OCI-LY7 (cell line): ENCODE measurements around the gene E2F8. TPM values are rescaled to one million over a fixed set of nuclear protein-coding genes. Genes with fewer than 3 reads are reported as not detected.

Source experiments
- BruUV-seq: library from RNA; stranded (reverse); fragments of 400-500 nt; replicated peaks from 2 replicates; lab custom pipeline; 2021; lab: Mats Ljungman, UMichigan
- CTCF ChIA-PET: fragments of 300-600 bp; sonication (Branson Sonifier 250); formaldehyde crosslinking; loops from one replicate; lab custom pipeline; 2022; ENCODE audit warnings: antibody characterized with exemption; ENCODE audit not compliant: unreplicated experiment; lab: Charles Lee
- POLR2A ChIA-PET: fragments of 300-600 bp; sonication (Branson Sonifier 250); formaldehyde crosslinking; loops from one replicate; lab custom pipeline; 2022; ENCODE audit warnings: antibody characterized with exemption; lab: Charles Lee
- DNase-seq: peaks from one replicate; pipeline ENCODE4 v3.0.0-alpha.2; 2015; ENCODE audit warnings: low spot score
- H2AFZ ChIP-seq: fragments of 200-600 bp; sonication (generic), shearing (Covaris generic); 2 replicates; pipeline ENCODE4 v1.6.1; 2014; ENCODE audit warnings: mild to moderate bottlenecking, antibody characterized with exemption, low read length, moderate library complexity
- H3K27ac ChIP-seq: fragments of 200-600 bp; sonication (generic); 2 replicates; pipeline ENCODE4 v1.5.1; 2014; ENCODE audit warnings: mixed run types, low read depth, mild to moderate bottlenecking, moderate library complexity, low read length, inconsistent platforms; ENCODE audit not compliant: poor library complexity, severe bottlenecking
- H3K36me3 ChIP-seq: fragments of 200-600 bp; sonication (generic); 2 replicates; pipeline ENCODE4 v1.6.1; 2014; ENCODE audit warnings: mild to moderate bottlenecking, antibody characterized with exemption, low read length, moderate library complexity, mixed read lengths; ENCODE audit not compliant: insufficient read depth
- H3K4me1 ChIP-seq: fragments of 200-600 bp; sonication (generic); 2 replicates; pipeline ENCODE4 v1.5.1; 2014; ENCODE audit warnings: mild to moderate bottlenecking, low read length; ENCODE audit not compliant: insufficient read depth, poor library complexity, severe bottlenecking
- H3K4me2 ChIP-seq: fragments of 200-600 bp; sonication (generic); 2 replicates; pipeline ENCODE4 v1.6.1; 2014; ENCODE audit warnings: mild to moderate bottlenecking, low read length
- H3K4me3 ChIP-seq: fragments of 200-600 bp; sonication (generic); 2 replicates; pipeline ENCODE4 v1.5.1; 2014; ENCODE audit warnings: mild to moderate bottlenecking, low read depth, low read length; ENCODE audit not compliant: poor library complexity, severe bottlenecking
- H3K79me2 ChIP-seq: fragments of 200-600 bp; sonication (generic); 2 replicates; pipeline ENCODE4 v1.6.1; 2016; ENCODE audit warnings: low read depth, mild to moderate bottlenecking, low read length, moderate library complexity, mixed read lengths; ENCODE audit not compliant: insufficient read depth
- H3K9me2 ChIP-seq: fragments of 200-600 bp; sonication (generic); 2 replicates; pipeline ENCODE4 v1.6.1; 2016; ENCODE audit warnings: mild to moderate bottlenecking, low read length, mixed read lengths; ENCODE audit not compliant: insufficient read depth
- H3K9me3 ChIP-seq: fragments of 200-600 bp; sonication (generic); 2 replicates; pipeline ENCODE4 v1.6.1; 2014; ENCODE audit warnings: mild to moderate bottlenecking, mixed run types, low read length, mixed read lengths
- H4K20me1 ChIP-seq: fragments of 200-600 bp; sonication (generic); 2 replicates; pipeline ENCODE4 v1.6.1; 2014; ENCODE audit warnings: mild to moderate bottlenecking, antibody characterized with exemption, low read length, moderate library complexity, mixed read lengths; ENCODE audit not compliant: insufficient read depth
- CTCF ChIP-seq: fragments of 200-600 bp; sonication (generic); conservative IDR thresholded peaks from 2 replicates; pipeline ENCODE4 v1.5.1; 2014; ENCODE audit warnings: mild to moderate bottlenecking, antibody characterized with exemption, low read length, moderate library complexity, mixed read lengths
- EZH2phosphoT487 ChIP-seq: fragments of 200-600 bp; sonication (generic); IDR thresholded peaks from 2 replicates; pipeline ENCODE4 v1.6.1; 2018; ENCODE audit warnings: low read depth, borderline replicate concordance, mild to moderate bottlenecking, mixed run types, antibody characterized with exemption, low read length, moderate library complexity, mixed read lengths
- intact Hi-C: fragments of 100-400 bp; cut with micrococcal nuclease; formaldehyde crosslinking; loops from one replicate; pipeline ENCODE4 v1.10.0; 2022; ENCODE audit not compliant: unreplicated experiment
- total RNA-seq, 2 experiments: library from RNA; depleted of rRNA in 1 of 2; stranded (reverse); fragments of >200 nt in 1 of 2; shearing (Covaris generic) in 1 of 2; gene quantifications; 2 replicates each; pipeline ENCODE4 v1.2.3, GENCODE V29; 2014 to 2022

E2F8 gene
- total RNA-seq, 2 experiments from 2014 or later, result 29.3 to 55.7 TPM

GRCh38 chr11:19191530-19192169, 49.1 kb downstream of the E2F8 start:
- BruUV-seq, result no TSS peak
- ChIA-PET POLR2A (no interaction called here), CTCF (interaction anchor here (0.5 kb wide), 1 partner anchor 158 kb away, joined by 3 read pairs; no protein-coding TSS in a partner anchor)
- no peak overlapping the region for H3K27ac ChIP-seq
- H3K36me3 ChIP-seq, result no peaks in the 10 kb centered on the region
- H3K9me3 ChIP-seq, result no peaks in the 10 kb centered on the region
- no peak overlapping the region for H3K4me3 ChIP-seq
- no peak overlapping the region for H2AFZ ChIP-seq
- H3K4me1 ChIP-seq, result no peaks in the 10 kb centered on the region
- no peaks in the 10 kb centered on the region for H3K9me2 ChIP-seq
- H3K79me2 ChIP-seq, result no peaks in the 10 kb centered on the region
- no peak for DNase-seq
- no peak for TF ChIP-seq EZH2phosphoT487
- TF ChIP-seq CTCF, result no peak
- H4K20me1 ChIP-seq, result no peaks in the 10 kb centered on the region
- H3K4me2 ChIP-seq, result no peak overlapping the region
- intact Hi-C loops, result no loop called here

- ChIA-PET CTCF (no interaction called here), POLR2A (no interaction called here)
- no peaks in the 10 kb centered on the region for H3K9me3 ChIP-seq
- H3K36me3 ChIP-seq, result no peaks in the 10 kb centered on the region
- no peak overlapping the region for H3K27ac ChIP-seq
- BruUV-seq, result no TSS peak
- no peaks in the 10 kb centered on the region for H3K4me1 ChIP-seq
- intact Hi-C loops, result no loop called here
- no peaks in the 10 kb centered on the region for H3K79me2 ChIP-seq
- TF ChIP-seq CTCF (no peak), EZH2phosphoT487 (no peak)
- DNase-seq, result no peak
- no peak overlapping the region for H3K4me3 ChIP-seq
- H2AFZ ChIP-seq, result no peak overlapping the region
- H3K4me2 ChIP-seq, result no peak overlapping the region
- no peaks in the 10 kb centered on the region for H3K9me2 ChIP-seq
- H4K20me1 ChIP-seq, result no peaks in the 10 kb centered on the region
Measured at GRCh38 chr11:19187833-19188258, 52.9 kb downstream of the E2F8 start.

- H3K4me3 ChIP-seq, result no peak overlapping the region
- no peak for DNase-seq
- no peaks in the 10 kb centered on the region for H4K20me1 ChIP-seq
- no TSS peak for BruUV-seq
- ChIA-PET CTCF (no interaction called here), POLR2A (no interaction called here)
- H3K9me2 ChIP-seq, result no peaks in the 10 kb centered on the region
- H3K4me1 ChIP-seq, result no peaks in the 10 kb centered on the region
- no peak overlapping the region for H3K27ac ChIP-seq
- no peaks in the 10 kb centered on the region for H3K36me3 ChIP-seq
- intact Hi-C loops, result no loop called here
- no peaks in the 10 kb centered on the region for H3K79me2 ChIP-seq
- no peaks in the 10 kb centered on the region for H3K9me3 ChIP-seq
- H3K4me2 ChIP-seq, result no peak overlapping the region
- TF ChIP-seq EZH2phosphoT487 (no peak), CTCF (no peak)
- H2AFZ ChIP-seq, result no peak overlapping the region
Measured at GRCh38 chr11:19187114-19187832, 53.5 kb downstream of the E2F8 start.
